Panc1 (cell line): Measurements from ENCODE around the gene CHST8. TPM values are rescaled to one million over a fixed set of nuclear protein-coding genes. Genes with fewer than 3 reads are reported as not detected.

Experiments used
- ATAC-seq: fragments of 200-7000 bp; cut with Tn5 transposase; 2 replicates; pipeline ENCODE4 v1.9.1; 2020; ENCODE audit warnings: mild to moderate bottlenecking, moderate library complexity
- BruUV-seq: library from RNA; stranded (reverse); fragments of 400-500 nt; replicated peaks from 2 replicates; lab custom pipeline; 2021; lab: Mats Ljungman, UMichigan
- CTCF ChIA-PET: fragments of 300-600 bp; sonication (Branson Sonifier 250); formaldehyde crosslinking; loops from one replicate; lab custom pipeline; 2022; ENCODE audit warnings: antibody characterized with exemption; lab: Charles Lee
- POLR2A ChIA-PET: fragments of 300-600 bp; sonication (Branson Sonifier 250); formaldehyde crosslinking; loops from one replicate; lab custom pipeline; 2022; ENCODE audit warnings: antibody characterized with exemption; lab: Charles Lee
- DNase-seq: peaks from one replicate; pipeline ENCODE4 v3.0.0-alpha.2; 2010; ENCODE audit warnings: low read depth, low spot score
- H3K27ac ChIP-seq: 2 replicates; pipeline ENCODE4 v1.5.1; 2011; ENCODE audit warnings: mild to moderate bottlenecking, low read length, inconsistent platforms
- H3K27me3 ChIP-seq: fragments of 200-500 bp; sonication (Bioruptor generic); 2 replicates; pipeline ENCODE4 v1.6.0; 2014; ENCODE audit warnings: low read length, inconsistent platforms; ENCODE audit not compliant: control insufficient read depth, insufficient read depth
- H3K36me3 ChIP-seq: fragments of 200-500 bp; sonication (Bioruptor generic); 2 replicates; pipeline ENCODE4 v1.5.1; 2014; ENCODE audit warnings: inconsistent platforms, mild to moderate bottlenecking, low read length, moderate library complexity; ENCODE audit not compliant: control insufficient read depth, insufficient read depth
- H3K4me1 ChIP-seq: 2 replicates; pipeline ENCODE4 v1.5.1; 2011; ENCODE audit warnings: inconsistent platforms, mild to moderate bottlenecking, low read length, moderate library complexity; ENCODE audit not compliant: control insufficient read depth, insufficient read depth
- H3K4me3 ChIP-seq, 2 experiments: 2 replicates each; pipeline ENCODE4 v1.5.1; 2011 to 2012; ENCODE audit warnings: low read depth in 2 of 2, low read length in 2 of 2, mild to moderate bottlenecking in 2 of 2, inconsistent platforms in 1 of 2, moderate library complexity in 1 of 2
- H3K9me3 ChIP-seq: fragments of 200-500 bp; sonication (Bioruptor generic); 2 replicates; pipeline ENCODE4 v1.5.1; 2014; ENCODE audit warnings: low read depth, mild to moderate bottlenecking, inconsistent platforms, low read length, moderate library complexity; ENCODE audit not compliant: control insufficient read depth, insufficient read depth
- CTCF ChIP-seq: fragments of 450-650 bp; IDR thresholded peaks from 2 replicates; pipeline ENCODE4 v1.5.1; 2017; ENCODE audit warnings: mild to moderate bottlenecking
- POLR2AphosphoS5 ChIP-seq: IDR thresholded peaks from 2 replicates; pipeline ENCODE4 v1.6.1; 2012; ENCODE audit warnings: mild to moderate bottlenecking, low read depth, low read length, moderate library complexity
- SIN3A ChIP-seq: IDR thresholded peaks from 2 replicates; pipeline ENCODE4 v1.6.1; 2012; ENCODE audit warnings: low read depth, mild to moderate bottlenecking, low read length, moderate library complexity, borderline replicate concordance; ENCODE audit not compliant: insufficient read depth
- TCF7L2 ChIP-seq: IDR thresholded peaks from 2 replicates; pipeline ENCODE4 v1.6.1; 2011; ENCODE audit warnings: mild to moderate bottlenecking, low read depth, low read length, inconsistent platforms
- in situ Hi-C: cut with HindIII; loops from 2 replicates; pipeline ENCODE4 v1.10.0; 2016; ENCODE audit warnings: low sequenced_read_pairs, low pct_unique_long_range_greater_than_20kb
- intact Hi-C: fragments of 100-400 bp; cut with micrococcal nuclease; formaldehyde crosslinking; loops from one replicate; pipeline ENCODE4 v1.10.0; 2022; ENCODE audit not compliant: unreplicated experiment
- total RNA-seq: library from RNA; stranded (reverse); gene quantifications from one replicate; pipeline ENCODE4 v1.2.1, GENCODE V29; 2021; ENCODE audit not compliant: unreplicated experiment
- TF ChIP-seq, protein P1 (sequence below), 2 experiments: IDR thresholded peaks; 2 replicates each; pipeline ENCODE4 v1.6.1; 2011 to 2012; ENCODE audit warnings: low read depth in 2 of 2, control low read depth in 1 of 2, low read length in 1 of 2, mild to moderate bottlenecking in 1 of 2, moderate library complexity in 1 of 2; ENCODE audit not compliant: insufficient read depth in 1 of 2

Gene CHST8
- total RNA-seq, 1 experiment from 2014 or later = 0.28 TPM

DNA sequence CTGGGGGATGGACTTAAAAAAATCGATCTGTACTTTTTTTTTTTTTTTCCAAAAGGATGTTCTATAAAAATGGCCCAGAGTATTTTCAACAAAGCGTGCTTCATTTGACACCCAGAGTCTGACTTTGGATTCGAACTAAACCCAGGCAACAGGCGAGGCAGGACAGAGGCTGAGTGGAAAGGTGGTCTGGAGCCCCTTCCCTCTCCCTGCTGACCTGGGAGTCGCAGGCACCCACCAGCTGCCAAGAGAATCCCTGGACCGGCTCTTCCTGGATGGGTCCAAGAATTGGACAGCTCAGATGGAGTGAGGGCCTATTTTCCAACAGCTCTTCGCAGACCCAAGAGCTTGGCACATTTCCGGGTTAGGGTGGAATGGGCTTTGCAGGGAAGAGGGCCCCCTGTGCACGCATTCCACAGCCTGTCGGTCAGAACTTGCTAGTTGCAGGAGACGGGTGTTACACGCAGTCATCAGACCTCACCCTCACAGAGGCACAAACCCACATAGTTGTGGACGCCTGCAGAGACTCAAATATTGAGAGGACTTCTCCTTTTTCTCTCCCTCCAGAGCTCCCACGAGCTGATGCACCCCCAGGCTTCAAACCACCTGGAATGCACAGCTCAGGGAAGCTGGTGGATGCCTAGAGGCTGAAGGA, 190.1 kb downstream of the CHST8 start:
- Histone ChIP-seq H3K36me3 (0 out of 2 replicates have a peak, but pooled peaks cover 2% of the 10 kb centered on the region), H3K4me3 (no peak overlapping the region), H3K9me3 (no peaks in the 10 kb centered on the region), H3K27ac (no peak overlapping the region), H3K4me1 (no peaks in the 10 kb centered on the region), H3K27me3 (no peaks in the 10 kb centered on the region)
- POLR2A ChIA-PET = no interaction called here
- TF ChIP-seq TCF7L2 = no peak
- TF ChIP-seq, protein P1, sequence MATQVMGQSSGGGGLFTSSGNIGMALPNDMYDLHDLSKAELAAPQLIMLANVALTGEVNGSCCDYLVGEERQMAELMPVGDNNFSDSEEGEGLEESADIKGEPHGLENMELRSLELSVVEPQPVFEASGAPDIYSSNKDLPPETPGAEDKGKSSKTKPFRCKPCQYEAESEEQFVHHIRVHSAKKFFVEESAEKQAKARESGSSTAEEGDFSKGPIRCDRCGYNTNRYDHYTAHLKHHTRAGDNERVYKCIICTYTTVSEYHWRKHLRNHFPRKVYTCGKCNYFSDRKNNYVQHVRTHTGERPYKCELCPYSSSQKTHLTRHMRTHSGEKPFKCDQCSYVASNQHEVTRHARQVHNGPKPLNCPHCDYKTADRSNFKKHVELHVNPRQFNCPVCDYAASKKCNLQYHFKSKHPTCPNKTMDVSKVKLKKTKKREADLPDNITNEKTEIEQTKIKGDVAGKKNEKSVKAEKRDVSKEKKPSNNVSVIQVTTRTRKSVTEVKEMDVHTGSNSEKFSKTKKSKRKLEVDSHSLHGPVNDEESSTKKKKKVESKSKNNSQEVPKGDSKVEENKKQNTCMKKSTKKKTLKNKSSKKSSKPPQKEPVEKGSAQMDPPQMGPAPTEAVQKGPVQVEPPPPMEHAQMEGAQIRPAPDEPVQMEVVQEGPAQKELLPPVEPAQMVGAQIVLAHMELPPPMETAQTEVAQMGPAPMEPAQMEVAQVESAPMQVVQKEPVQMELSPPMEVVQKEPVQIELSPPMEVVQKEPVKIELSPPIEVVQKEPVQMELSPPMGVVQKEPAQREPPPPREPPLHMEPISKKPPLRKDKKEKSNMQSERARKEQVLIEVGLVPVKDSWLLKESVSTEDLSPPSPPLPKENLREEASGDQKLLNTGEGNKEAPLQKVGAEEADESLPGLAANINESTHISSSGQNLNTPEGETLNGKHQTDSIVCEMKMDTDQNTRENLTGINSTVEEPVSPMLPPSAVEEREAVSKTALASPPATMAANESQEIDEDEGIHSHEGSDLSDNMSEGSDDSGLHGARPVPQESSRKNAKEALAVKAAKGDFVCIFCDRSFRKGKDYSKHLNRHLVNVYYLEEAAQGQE (IDR thresholded peaks at IDR 0.05; ENCODE audit: insufficient read depth in 1 of 2, low read depth in 2 of 2, low read length in 1 of 2) = no peak
- DNase-seq (no peak), ATAC-seq (no peak)
- in situ Hi-C loops = no loop called here
- CTCF ChIA-PET = no interaction called here
- BruUV-seq = no TSS peak
- intact Hi-C loops = no loop called here

- ATAC-seq (no peak), DNase-seq (no peak)
- H3K36me3 ChIP-seq = no peaks in the 10 kb centered on the region
- POLR2A ChIA-PET = no interaction called here
- CTCF ChIA-PET = interaction anchor here (0.6 kb wide), 1 partner anchor 120 kb away, joined by 4 read pairs; no protein-coding TSS in a partner anchor
- in situ Hi-C loops = no loop called here
- TF ChIP-seq, protein P1 (IDR thresholded peaks at IDR 0.05; ENCODE audit: insufficient read depth in 1 of 2, low read depth in 2 of 2, low read length in 1 of 2) = no peak
- TF ChIP-seq CTCF = no peak
- no peak for TF ChIP-seq TCF7L2
- TF ChIP-seq SIN3A = no peak
- TF ChIP-seq POLR2AphosphoS5 = no peak
- no peaks in the 10 kb centered on the region for H3K4me1 ChIP-seq
- no peaks in the 10 kb centered on the region for H3K27me3 ChIP-seq
- H3K9me3 ChIP-seq = no peaks in the 10 kb centered on the region
- intact Hi-C loops = no loop called here
- no peak overlapping the region for H3K27ac ChIP-seq
- H3K4me3 ChIP-seq = no peak overlapping the region
- no TSS peak for BruUV-seq
Measured at GRCh38 chr19:33812388-33813330, 190.9 kb downstream of the CHST8 start.
